HG03439 (cell line): ENCODE results near the gene GORASP1.

Experiments used
- ATAC-seq: cut with Tn5 transposase; IDR thresholded peaks from one replicate; pipeline ENCODE4 v1.9.1; 2021; ENCODE audit warnings: mild to moderate bottlenecking, moderate library complexity; ENCODE audit not compliant: unreplicated experiment

GORASP1 gene

GRCh38 chr3:39103791-39104552 is 3.5 kb downstream of the GORASP1 start:
- ATAC-seq, result no peak

- no peak for ATAC-seq
Measured at GRCh38 chr3:39103324-39103693, 4.1 kb downstream of the GORASP1 start.

- no peak for ATAC-seq
Measured at GRCh38 chr3:39102504-39103323, 4.7 kb downstream of the GORASP1 start.

- ATAC-seq, result no peak
Measured at GRCh38 chr3:39101022-39101689, 6.3 kb downstream of the GORASP1 start.

GRCh38 chr3:39100500-39100886 is 6.9 kb downstream of the GORASP1 start:
- no peak for ATAC-seq

GRCh38 chr3:39099738-39100499 is 7.5 kb downstream of the GORASP1 start:
- ATAC-seq, result no peak

GRCh38 chr3:39099242-39099641 is 8.2 kb downstream of the GORASP1 start:
- no peak for ATAC-seq

- ATAC-seq, result no peak
Measured at GRCh38 chr3:39098473-39099000, 8.9 kb downstream of the GORASP1 start.

- no peak for ATAC-seq
Measured at GRCh38 chr3:39097716-39098472, 9.5 kb downstream of the GORASP1 start.

GRCh38 chr3:39096775-39097174 is 10.7 kb downstream of the GORASP1 start:
- no peak for ATAC-seq

- ATAC-seq, result no peak
Measured at GRCh38 chr3:39095778-39096177, 11.6 kb downstream of the GORASP1 start.

GRCh38 chr3:39094851-39095677 is 12.4 kb downstream of the GORASP1 start:
- ATAC-seq, result no peak

- no peak for ATAC-seq
Measured at GRCh38 chr3:39090922-39091321, 16.5 kb downstream of the GORASP1 start.

GRCh38 chr3:39088889-39089288 is 18.5 kb downstream of the GORASP1 start:
- no peak for ATAC-seq

- ATAC-seq, result no peak
Measured at GRCh38 chr3:39088456-39088855, 19.0 kb downstream of the GORASP1 start.

- no peak for ATAC-seq
Measured at GRCh38 chr3:39086144-39086543, 21.3 kb downstream of the GORASP1 start.

- no peak for ATAC-seq
Measured at GRCh38 chr3:39082666-39083313, 24.6 kb downstream of the GORASP1 start.

GRCh38 chr3:39080026-39080425 is 27.4 kb downstream of the GORASP1 start:
- no peak for ATAC-seq

GRCh38 chr3:39079530-39079929 is 27.9 kb downstream of the GORASP1 start:
- ATAC-seq, result no peak
